GM21737 (cell line): ENCODE data around the gene KNOP1.
"Not testable (repeated sequence)": the region's sequence is repeated elsewhere in the genome, so short reads cannot be mapped to it uniquely, and the experiment has no call there.

ENCODE experiments used
- ATAC-seq: cut with Tn5 transposase; IDR thresholded peaks from one replicate; pipeline ENCODE4 v1.9.1; 2021; ENCODE audit warnings: mild to moderate bottlenecking, moderate library complexity; ENCODE audit not compliant: unreplicated experiment

The KNOP1 gene

GRCh38 chr16:19688396-19689024 lies 29.5 kb downstream of the KNOP1 start:
- no peak for ATAC-seq

DNA sequence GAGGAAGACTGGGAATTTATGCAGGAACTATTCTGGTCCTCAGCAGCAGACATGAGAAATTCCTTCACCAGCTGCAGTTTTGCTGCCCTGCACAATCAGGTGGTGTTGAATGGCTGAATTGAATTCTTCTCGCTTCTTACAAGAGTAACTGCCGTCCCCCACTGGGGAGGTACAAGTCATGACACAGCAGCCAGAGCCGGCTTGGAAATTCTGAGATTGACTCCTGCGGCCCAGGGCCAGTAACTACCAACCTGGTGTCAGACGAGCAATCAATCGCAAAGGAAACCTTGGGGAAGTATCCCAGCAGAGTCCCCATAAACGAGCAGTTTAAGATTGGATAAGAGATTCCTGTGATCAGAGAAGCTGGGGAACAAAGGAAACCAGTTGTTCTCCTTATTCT lies 30.7 kb downstream of the KNOP1 start:
- ATAC-seq: no peak

DNA sequence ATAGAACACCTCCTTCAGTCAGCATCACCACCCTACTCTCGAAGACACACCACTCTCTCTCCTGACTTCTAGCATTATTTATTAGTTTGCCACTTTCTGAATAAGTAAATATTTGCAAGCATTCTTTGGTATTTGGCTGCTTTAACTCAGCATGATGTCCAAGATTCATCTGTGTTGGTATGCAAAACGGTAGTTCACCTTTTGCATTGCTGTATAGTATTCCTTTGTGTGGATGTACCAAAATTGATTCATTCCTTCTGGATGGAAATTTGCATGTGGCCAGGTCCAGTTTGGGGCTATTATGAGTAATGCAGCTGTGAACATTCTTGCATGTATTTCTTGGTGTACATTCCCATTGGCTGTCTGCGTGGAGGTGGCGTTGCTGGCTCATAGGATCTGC lies 32.9 kb downstream of the KNOP1 start:
- ATAC-seq: no peak

- ATAC-seq: no peak
These were observed 34.4 kb downstream of the KNOP1 start for GRCh38 chr16:19683453-19684236.

DNA sequence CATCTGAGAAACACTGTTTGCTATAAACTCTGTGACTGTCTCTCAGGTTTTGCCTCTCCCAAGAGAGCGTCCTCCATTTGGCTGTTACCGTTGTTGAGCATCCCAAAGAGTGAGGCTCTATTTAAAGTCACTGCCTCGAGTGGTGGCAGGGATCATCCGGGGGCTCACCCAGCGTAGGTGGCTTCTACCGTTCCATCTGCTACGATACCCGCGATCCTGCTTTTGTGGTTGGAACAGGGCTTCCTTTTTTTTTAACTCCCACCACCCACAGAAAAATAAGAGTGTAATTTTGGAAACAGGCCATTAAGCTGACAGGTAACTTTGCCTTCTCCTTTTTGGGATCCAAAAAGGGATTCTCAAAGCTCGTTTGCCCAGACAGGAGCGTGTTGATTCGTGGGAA lies 36.4 kb downstream of the KNOP1 start:
- ATAC-seq: no peak

DNA sequence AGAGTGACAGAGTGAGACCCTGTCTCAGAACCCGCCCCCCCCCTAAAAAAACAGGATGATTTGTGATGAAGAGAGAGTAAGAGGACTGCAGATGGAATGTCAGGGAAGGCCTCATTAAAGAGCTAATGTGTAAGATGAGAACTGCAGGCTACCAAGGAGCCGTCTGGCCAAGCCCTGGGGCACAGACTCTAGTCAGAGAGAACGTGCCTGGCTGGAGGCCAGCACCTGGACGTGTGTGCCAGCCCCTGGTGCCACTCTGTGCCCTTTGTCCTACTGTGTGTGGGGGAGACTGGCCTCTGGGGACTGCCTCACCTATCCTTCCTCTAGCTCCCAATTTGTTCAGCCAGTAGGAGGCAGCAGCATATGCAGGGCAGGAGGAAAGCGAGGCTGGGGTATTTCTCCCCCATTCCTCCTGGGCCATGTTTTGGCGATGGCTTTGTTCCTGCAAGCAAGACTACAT lies 37.1 kb downstream of the KNOP1 start:
- ATAC-seq: no peak

GRCh38 chr16:19679281-19679680 lies 38.7 kb downstream of the KNOP1 start:
- not testable (repeated sequence) for ATAC-seq

DNA sequence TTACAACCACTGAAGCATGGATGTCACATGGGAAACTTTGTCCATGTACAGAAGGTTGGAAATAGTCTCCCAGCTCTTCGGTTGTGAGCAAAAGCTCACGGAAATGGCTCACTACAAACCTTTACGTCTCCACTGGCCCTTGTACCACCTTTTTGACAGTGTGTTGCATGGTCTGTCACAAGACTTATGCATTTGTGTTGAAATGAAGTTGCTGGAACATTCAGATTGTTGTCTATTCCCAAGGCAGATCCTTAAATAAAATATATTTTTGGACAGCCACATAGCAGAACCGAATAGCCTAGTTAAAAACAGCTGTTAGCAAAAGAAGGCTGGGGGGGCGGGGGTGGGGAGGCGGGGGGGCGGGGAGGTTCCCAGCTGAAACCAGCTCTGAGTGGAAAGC lies 39.2 kb downstream of the KNOP1 start:
- ATAC-seq: no peak

GRCh38 chr16:19677402-19677801 lies 40.6 kb downstream of the KNOP1 start:
- ATAC-seq: no peak

DNA sequence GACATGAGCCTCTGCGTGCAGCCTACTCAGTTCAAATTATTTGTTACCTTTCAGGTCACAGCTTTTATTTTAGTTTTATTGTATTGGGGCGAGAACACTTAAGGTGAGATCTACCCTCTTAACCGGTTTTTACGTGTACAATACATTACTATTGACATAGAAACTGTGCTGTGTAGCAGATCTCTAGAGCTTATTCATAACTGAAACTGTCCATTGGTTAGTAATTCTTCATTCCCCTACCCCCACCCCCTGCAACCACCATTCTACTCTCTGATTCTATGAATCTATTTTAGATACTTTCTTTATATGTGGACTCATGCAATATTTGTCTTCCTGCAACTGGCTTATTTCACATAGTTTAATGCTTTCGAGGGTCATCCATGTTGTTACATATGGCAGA lies 43.5 kb downstream of the KNOP1 start:
- no peak for ATAC-seq

DNA sequence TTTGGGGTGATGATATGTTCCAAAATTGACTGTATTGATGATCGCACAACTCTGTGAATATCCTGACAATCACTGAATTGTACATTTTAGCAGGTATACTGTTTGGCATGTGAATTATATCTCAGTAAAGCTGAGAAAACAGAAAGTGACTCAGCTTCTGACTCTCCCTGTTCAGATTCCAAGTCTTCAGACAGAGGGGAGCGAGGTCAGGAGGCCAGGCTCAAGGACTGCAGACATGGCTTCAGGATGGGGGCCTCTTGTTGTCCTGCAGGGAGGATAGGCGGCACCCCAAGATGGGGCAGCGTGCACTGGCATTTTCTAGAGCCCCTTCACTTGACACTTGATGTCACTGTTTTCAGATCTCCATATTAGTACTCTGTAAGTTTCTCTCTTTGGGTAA lies 45.6 kb downstream of the KNOP1 start:
- ATAC-seq: no peak

- no peak for ATAC-seq
These were observed 51.5 kb downstream of the KNOP1 start for GRCh38 chr16:19666477-19666876.

GRCh38 chr16:19665313-19665712 lies 52.7 kb downstream of the KNOP1 start:
- not testable (repeated sequence) for ATAC-seq

- no peak for ATAC-seq
These were observed 53.9 kb downstream of the KNOP1 start for GRCh38 chr16:19664166-19664565.

GRCh38 chr16:19662351-19662750 lies 55.7 kb downstream of the KNOP1 start:
- ATAC-seq: no peak

DNA sequence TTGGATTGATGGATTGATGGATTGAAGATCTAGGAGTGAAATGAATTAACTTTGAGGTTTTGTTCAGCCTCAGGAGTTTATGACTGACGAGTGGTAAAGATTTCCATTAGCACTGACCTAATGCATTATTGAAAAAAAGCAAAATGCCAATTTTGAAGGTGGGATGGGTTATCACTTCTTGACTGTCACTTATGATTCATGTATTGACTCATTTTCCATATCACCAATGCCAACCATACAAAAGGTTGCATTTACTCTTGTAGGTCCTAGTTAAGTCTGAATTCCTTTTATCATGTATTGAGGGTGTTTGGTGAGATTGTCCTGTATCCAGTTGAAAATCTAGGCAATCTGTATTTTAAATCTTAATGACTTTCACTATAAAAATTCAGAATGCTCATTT lies 57.6 kb downstream of the KNOP1 start:
- ATAC-seq: no peak

GRCh38 chr16:19659554-19659953 lies 58.5 kb downstream of the KNOP1 start:
- ATAC-seq: no peak

GRCh38 chr16:19657831-19658230 lies 60.2 kb downstream of the KNOP1 start:
- ATAC-seq: no peak

DNA sequence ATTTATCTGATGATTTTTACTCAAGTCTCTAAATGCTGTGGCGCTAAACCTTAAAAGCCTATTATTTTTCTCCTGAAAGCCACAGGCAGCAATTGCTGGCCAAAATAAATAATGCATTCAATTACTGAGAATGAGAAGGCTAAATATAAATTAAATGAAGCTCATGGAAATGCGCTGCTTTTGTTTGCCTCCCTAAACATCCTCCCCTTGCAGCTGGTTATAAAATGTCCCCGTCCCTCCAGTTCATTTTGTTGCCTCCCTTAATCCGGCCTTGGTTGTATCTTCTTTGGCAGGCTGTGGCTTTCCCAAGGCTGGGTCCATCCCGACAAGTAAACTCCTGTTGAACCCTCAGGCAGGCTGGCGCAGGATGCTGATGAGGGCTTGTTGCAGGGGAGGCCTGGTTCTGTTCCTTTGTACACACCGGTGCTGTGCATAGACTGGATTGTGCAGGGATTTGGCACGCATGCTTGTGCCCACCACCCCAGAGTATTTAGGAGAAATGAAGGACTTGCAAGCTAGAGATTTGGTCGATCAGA lies 62.7 kb downstream of the KNOP1 start:
- ATAC-seq: no peak

DNA sequence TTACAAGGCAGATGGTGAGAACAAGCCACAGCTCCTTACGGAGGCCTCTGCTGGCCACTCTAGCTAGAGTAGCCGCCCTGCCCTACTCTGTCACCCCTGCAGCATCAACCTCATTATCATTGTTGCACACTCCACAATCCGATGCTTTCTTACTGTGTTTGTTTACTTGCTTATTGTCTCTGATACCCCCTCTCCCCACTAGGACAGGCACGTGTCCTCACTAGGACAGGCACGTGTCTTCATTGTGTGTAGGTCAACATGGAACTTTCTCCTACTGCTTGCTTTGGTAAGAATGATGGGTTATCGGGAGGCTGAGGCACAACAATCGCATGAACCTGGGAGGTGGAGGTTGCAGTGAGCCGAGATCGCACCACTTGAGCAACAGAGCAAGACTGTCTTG lies 63.9 kb downstream of the KNOP1 start:
- no peak for ATAC-seq
